ENCODE results near the gene BIRC2. TPM values are rescaled to one million over a fixed set of nuclear protein-coding genes. Genes with fewer than 3 reads are reported as not detected.

BIRC2 gene
- polyA plus RNA-seq, 1 donor (not counting 4 experiments of a cell fraction or from before 2014, with no cell fraction given): 53.8 TPM

DNA sequence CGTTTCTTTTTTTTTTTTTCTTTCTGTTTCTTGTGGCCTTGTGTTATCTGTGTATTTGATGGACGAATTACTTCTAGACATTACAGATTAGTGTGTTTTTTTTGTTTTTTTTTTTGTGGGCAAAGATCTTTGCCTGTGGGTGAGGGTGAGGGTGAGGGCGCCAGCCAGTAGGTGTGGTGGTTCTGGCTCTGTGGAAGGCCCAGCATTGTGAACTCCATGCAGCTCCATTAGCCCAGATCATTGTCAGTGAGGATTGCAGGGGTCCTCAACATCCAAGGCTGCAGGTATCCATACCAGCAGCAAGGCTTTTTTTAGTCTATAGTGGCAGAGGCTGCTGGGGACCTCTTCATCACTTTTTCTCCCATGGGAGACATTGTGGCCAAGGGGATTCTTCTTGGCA, 13.7 kb downstream of the BIRC2 start:
- Histone ChIP-seq H3K36me3 (ENCODE audit: control insufficient read depth in 2 of 2, extremely low read depth in 1 of 2, insufficient read depth in 2 of 2, low read length in 2 of 2) (peaks cover 11 to 24% of the 10 kb centered on the region in 2 experiments), H3K9me1 (ENCODE audit: control insufficient read depth, extremely low read depth, insufficient read depth, low read length) (no peaks in the 10 kb centered on the region), H4K20me1 (ENCODE audit: control insufficient read depth, extremely low read depth, insufficient read depth, low read length) (no peaks in the 10 kb centered on the region), H2AFZ (ENCODE audit: control insufficient read depth, low read length) (no peak overlapping the region), H3K9ac (ENCODE audit: control insufficient read depth, extremely low read depth, insufficient read depth, low read length) (no peak overlapping the region), H3K27ac (ENCODE audit: control insufficient read depth, insufficient read depth, low read length) (no peak overlapping the region), H3K4me1 (ENCODE audit: control insufficient read depth, extremely low read depth, insufficient read depth, low read length) (no peaks in the 10 kb centered on the region), H3K79me2 (ENCODE audit: control insufficient read depth, insufficient read depth, low read length) (peaks cover 41% of the 10 kb centered on the region), H3K27me3 (ENCODE audit: control insufficient read depth, extremely low read depth, insufficient read depth, low read length) (no peaks in the 10 kb centered on the region), H3K9me3 (ENCODE audit: control insufficient read depth, low read depth, low read length) (no peaks in the 10 kb centered on the region), H3K4me2 (ENCODE audit: control insufficient read depth, extremely low read depth, insufficient read depth, low read depth, low read length) (no peak overlapping the region), H3K4me3 (ENCODE audit: control insufficient read depth in 2 of 3, extremely low read depth in 1 of 3, insufficient read depth in 2 of 3, low read depth in 1 of 3, low read length in 3 of 3) (no peak overlapping the region)
- DNase-seq (ENCODE audit: low read depth, low spot score) (no peak), FAIRE-seq (no peak)
- TF ChIP-seq, protein P1, sequence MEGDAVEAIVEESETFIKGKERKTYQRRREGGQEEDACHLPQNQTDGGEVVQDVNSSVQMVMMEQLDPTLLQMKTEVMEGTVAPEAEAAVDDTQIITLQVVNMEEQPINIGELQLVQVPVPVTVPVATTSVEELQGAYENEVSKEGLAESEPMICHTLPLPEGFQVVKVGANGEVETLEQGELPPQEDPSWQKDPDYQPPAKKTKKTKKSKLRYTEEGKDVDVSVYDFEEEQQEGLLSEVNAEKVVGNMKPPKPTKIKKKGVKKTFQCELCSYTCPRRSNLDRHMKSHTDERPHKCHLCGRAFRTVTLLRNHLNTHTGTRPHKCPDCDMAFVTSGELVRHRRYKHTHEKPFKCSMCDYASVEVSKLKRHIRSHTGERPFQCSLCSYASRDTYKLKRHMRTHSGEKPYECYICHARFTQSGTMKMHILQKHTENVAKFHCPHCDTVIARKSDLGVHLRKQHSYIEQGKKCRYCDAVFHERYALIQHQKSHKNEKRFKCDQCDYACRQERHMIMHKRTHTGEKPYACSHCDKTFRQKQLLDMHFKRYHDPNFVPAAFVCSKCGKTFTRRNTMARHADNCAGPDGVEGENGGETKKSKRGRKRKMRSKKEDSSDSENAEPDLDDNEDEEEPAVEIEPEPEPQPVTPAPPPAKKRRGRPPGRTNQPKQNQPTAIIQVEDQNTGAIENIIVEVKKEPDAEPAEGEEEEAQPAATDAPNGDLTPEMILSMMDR (optimal IDR thresholded peaks at IDR 0.05 in 1 of 3, IDR thresholded peaks at IDR 0.05 in 1 of 3, conservative IDR thresholded peaks at IDR 0.05 in 1 of 3; ENCODE audit: extremely low read depth in 1 of 3, insufficient read depth in 2 of 3, low read length in 3 of 3): no peak
- TF ChIP-seq EZH2 (IDR thresholded peaks at IDR 0.05; ENCODE audit: low read length): no peak
- dilution Hi-C loops (cut with MboI; ENCODE audit: extremely low pct_ligation_motif_present, low sequenced_read_pairs): no loop called here

DNA sequence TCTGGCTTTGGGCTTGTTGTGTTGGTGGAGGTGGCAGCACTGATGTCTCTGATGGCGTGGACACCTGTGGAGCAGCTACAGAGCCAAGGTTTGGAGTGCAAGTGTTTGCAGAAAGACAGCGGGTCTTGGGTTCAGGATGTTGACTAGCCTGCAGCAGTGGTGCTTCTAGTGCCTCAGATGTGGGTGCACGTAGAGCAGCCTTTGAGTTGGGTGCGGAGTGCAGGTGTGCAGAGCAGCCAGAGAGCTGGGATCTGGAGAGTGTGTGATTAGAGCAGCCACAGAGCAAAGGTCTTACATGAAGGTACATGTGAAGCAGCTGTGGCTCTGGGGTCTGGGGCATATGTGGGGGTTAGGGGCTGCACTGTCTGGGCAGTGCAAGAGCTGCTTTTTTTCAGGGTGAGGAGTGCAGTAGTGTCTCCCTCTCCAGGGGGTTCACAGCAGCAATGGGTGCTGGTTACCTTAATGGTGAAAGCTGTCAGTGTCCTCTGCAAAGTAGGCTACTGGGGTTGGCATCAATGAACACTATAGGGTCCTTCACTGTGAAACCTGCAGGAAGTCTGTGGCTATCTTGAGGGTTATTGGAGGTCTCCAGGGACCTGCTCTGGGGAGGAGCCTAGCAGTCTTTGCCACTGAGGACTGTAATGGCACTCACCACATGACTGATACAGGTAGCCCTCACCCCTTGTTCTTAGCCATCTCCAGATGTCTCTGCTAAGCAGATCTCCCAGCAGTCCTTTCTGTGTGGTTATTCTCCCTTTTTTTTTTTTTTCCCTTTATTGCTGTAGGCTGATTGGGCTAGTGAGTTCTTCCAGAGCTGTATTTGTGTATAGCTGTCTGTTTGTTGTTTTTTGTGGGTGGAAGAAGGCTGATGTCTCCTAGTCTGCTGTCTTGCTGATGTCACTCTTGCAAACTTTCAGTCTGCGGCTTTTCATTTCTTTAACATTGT, 14.3 kb downstream of the BIRC2 start:
- H3K27ac ChIP-seq (ENCODE audit: control insufficient read depth, insufficient read depth, low read length): no peak overlapping the region
- DNase-seq (ENCODE audit: low read depth, low spot score) (no peak), FAIRE-seq (no peak)
- no peaks in the 10 kb centered on the region for H3K27me3 ChIP-seq (ENCODE audit: control insufficient read depth, extremely low read depth, insufficient read depth, low read length)
- no peak for TF ChIP-seq EZH2 (IDR thresholded peaks at IDR 0.05; ENCODE audit: low read length)
- TF ChIP-seq, protein P1 (optimal IDR thresholded peaks at IDR 0.05 in 1 of 3, IDR thresholded peaks at IDR 0.05 in 1 of 3, conservative IDR thresholded peaks at IDR 0.05 in 1 of 3; ENCODE audit: extremely low read depth in 1 of 3, insufficient read depth in 2 of 3, low read length in 3 of 3): no peak
- dilution Hi-C loops (cut with MboI; ENCODE audit: extremely low pct_ligation_motif_present, low sequenced_read_pairs): no loop called here
- no peak overlapping the region for H2AFZ ChIP-seq (ENCODE audit: control insufficient read depth, low read length)
- no peaks in the 10 kb centered on the region for H3K9me3 ChIP-seq (ENCODE audit: control insufficient read depth, low read depth, low read length)
- H3K9ac ChIP-seq (ENCODE audit: control insufficient read depth, extremely low read depth, insufficient read depth, low read length): no peak overlapping the region
- H3K4me3 ChIP-seq (ENCODE audit: control insufficient read depth in 2 of 3, extremely low read depth in 1 of 3, insufficient read depth in 2 of 3, low read depth in 1 of 3, low read length in 3 of 3): no peak overlapping the region
- H3K36me3 ChIP-seq (ENCODE audit: control insufficient read depth in 2 of 2, extremely low read depth in 1 of 2, insufficient read depth in 2 of 2, low read length in 2 of 2): peaks cover 11 to 24% of the 10 kb centered on the region in 2 experiments
- no peaks in the 10 kb centered on the region for H4K20me1 ChIP-seq (ENCODE audit: control insufficient read depth, extremely low read depth, insufficient read depth, low read length)
- H3K4me1 ChIP-seq (ENCODE audit: control insufficient read depth, extremely low read depth, insufficient read depth, low read length): no peaks in the 10 kb centered on the region
- peaks cover 34% of the 10 kb centered on the region for H3K79me2 ChIP-seq (ENCODE audit: control insufficient read depth, insufficient read depth, low read length)
- no peaks in the 10 kb centered on the region for H3K9me1 ChIP-seq (ENCODE audit: control insufficient read depth, extremely low read depth, insufficient read depth, low read length)
- no peak overlapping the region for H3K4me2 ChIP-seq (ENCODE audit: control insufficient read depth, extremely low read depth, insufficient read depth, low read depth, low read length)
